ENCODE data around the gene PROSER2. TPM values are rescaled to one million over a fixed set of nuclear protein-coding genes. Genes with fewer than 3 reads are reported as not detected.
"Not testable (repeated sequence)": the region's sequence is repeated elsewhere in the genome, so short reads cannot be mapped to it uniquely, and the experiment has no call there.

Gene PROSER2
- total RNA-seq, 1 donor: 3.9 TPM

GRCh38 chr10:11887381-11888227 lies 64.4 kb downstream of the PROSER2 start:
- no peak for DNase-seq (ENCODE audit: low read depth)
- H3K4me3 ChIP-seq (ENCODE audit: low read depth, low read length): no peak overlapping the region
- no peak for TF ChIP-seq CTCF (IDR thresholded peaks at IDR 0.05; ENCODE audit: insufficient read depth, low read depth, low read length)

GRCh38 chr10:11889263-11889662 lies 66.1 kb downstream of the PROSER2 start:
- H3K4me3 ChIP-seq (ENCODE audit: low read depth, low read length); DNase-seq (ENCODE audit: low read depth): not testable (repeated sequence)

- no peak overlapping the region for H3K4me3 ChIP-seq (ENCODE audit: low read depth, low read length)
- TF ChIP-seq CTCF (IDR thresholded peaks at IDR 0.05; ENCODE audit: insufficient read depth, low read depth, low read length): no peak
- no peak for DNase-seq (ENCODE audit: low read depth)
These were observed 68.8 kb downstream of the PROSER2 start for GRCh38 chr10:11891776-11892486.

GRCh38 chr10:11893749-11894278 lies 70.7 kb downstream of the PROSER2 start:
- H3K4me3 ChIP-seq (ENCODE audit: low read depth, low read length): no peak overlapping the region
- TF ChIP-seq CTCF (IDR thresholded peaks at IDR 0.05; ENCODE audit: insufficient read depth, low read depth, low read length): no peak
- no peak for DNase-seq (ENCODE audit: low read depth)

- H3K4me3 ChIP-seq (ENCODE audit: low read depth, low read length): no peak overlapping the region
- no peak for DNase-seq (ENCODE audit: low read depth)
- TF ChIP-seq CTCF (IDR thresholded peaks at IDR 0.05; ENCODE audit: insufficient read depth, low read depth, low read length): no peak
These were observed 71.4 kb downstream of the PROSER2 start for GRCh38 chr10:11894381-11895107.

- no peak overlapping the region for H3K4me3 ChIP-seq (ENCODE audit: low read depth, low read length)
- DNase-seq (ENCODE audit: low read depth): no peak
- TF ChIP-seq CTCF (IDR thresholded peaks at IDR 0.05; ENCODE audit: insufficient read depth, low read depth, low read length): no peak
These were observed 71.9 kb downstream of the PROSER2 start for GRCh38 chr10:11895108-11895466.

- TF ChIP-seq CTCF (IDR thresholded peaks at IDR 0.05; ENCODE audit: insufficient read depth, low read depth, low read length): no peak
- H3K4me3 ChIP-seq (ENCODE audit: low read depth, low read length): no peak overlapping the region
- DNase-seq (ENCODE audit: low read depth): no peak
These were observed 72.4 kb downstream of the PROSER2 start for GRCh38 chr10:11895598-11895997.
